Testis (tissue), 2 donors: ENCODE measurements around the gene MAZ.

Experiments
- POLR2A ChIP-seq: fragments of 450-650 bp; IDR thresholded peaks from one replicate; pipeline ENCODE4 v1.6.1; 2017; ENCODE audit warnings: antibody characterized with exemption, mild to moderate bottlenecking, moderate library complexity
- TF ChIP-seq, protein P1 (sequence below), 3 experiments: fragments of 450-650 bp in 2 of 3; fragments of 200-600 bp in 1 of 3; sonication (generic) in 1 of 3; IDR thresholded peaks; one replicate each; pipeline ENCODE4 v1.5.1; 2016 to 2019; ENCODE audit warnings: antibody characterized with exemption in 3 of 3, mild to moderate bottlenecking in 2 of 3, moderate library complexity in 1 of 3

DNA sequence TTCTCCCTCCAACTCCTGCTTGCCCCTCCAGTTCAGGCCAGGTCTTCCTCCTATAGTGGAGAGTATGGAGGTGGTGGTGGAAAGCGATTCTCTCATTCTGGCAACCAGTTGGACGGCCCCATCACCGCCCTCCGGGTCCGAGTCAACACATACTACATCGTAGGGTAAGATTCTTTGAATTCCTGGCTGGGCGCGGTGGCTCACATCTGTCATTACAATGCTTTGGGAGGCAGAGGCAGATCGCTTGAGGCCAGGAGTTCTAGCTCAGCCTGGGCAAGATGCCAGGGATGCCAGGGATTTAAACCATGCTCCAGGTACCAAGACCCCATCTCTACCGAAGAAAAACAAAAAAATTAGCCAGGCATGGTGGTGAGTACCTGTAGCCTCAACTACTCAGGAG is 26.9 kb upstream of the MAZ start:
- TF ChIP-seq, protein P1, sequence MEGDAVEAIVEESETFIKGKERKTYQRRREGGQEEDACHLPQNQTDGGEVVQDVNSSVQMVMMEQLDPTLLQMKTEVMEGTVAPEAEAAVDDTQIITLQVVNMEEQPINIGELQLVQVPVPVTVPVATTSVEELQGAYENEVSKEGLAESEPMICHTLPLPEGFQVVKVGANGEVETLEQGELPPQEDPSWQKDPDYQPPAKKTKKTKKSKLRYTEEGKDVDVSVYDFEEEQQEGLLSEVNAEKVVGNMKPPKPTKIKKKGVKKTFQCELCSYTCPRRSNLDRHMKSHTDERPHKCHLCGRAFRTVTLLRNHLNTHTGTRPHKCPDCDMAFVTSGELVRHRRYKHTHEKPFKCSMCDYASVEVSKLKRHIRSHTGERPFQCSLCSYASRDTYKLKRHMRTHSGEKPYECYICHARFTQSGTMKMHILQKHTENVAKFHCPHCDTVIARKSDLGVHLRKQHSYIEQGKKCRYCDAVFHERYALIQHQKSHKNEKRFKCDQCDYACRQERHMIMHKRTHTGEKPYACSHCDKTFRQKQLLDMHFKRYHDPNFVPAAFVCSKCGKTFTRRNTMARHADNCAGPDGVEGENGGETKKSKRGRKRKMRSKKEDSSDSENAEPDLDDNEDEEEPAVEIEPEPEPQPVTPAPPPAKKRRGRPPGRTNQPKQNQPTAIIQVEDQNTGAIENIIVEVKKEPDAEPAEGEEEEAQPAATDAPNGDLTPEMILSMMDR (IDR thresholded peaks at IDR 0.05) = no peak
- TF ChIP-seq POLR2A = no peak
